Spleen (tissue), 7 donors: ENCODE data around the gene HLA-C.

ENCODE experiments used
- POLR2A ChIP-seq, 3 donors: fragments of 450-650 bp; IDR thresholded peaks; one replicate each; pipeline ENCODE4 v1.5.1; 2017; ENCODE audit warnings: antibody characterized with exemption in 3 of 3, mild to moderate bottlenecking in 1 of 3
- TF ChIP-seq, protein P1 (sequence below), 11 experiments: fragments of 200-600 bp in 7 of 11; fragments of 450-650 bp in 4 of 11; sonication (generic) in 4 of 11; IDR thresholded peaks in 8 of 11; conservative IDR thresholded peaks in 3 of 11; 1 replicate in 7 of 11; 2 replicates in 4 of 11; pipeline versions ENCODE4 v1.4.0 to v1.8.0; 2016 to 2021; ENCODE audit warnings: antibody characterized with exemption in 11 of 11, inconsistent platforms in 4 of 11, mild to moderate bottlenecking in 1 of 11
- donor health status: DM: no; HTN: no; CAD: no; lungs with moderate emphysema.
- donor health status: DM: no; HTN: no; CAD: no.
- donor health status: DM: no; HTN: no; CAD: no.

DNA sequence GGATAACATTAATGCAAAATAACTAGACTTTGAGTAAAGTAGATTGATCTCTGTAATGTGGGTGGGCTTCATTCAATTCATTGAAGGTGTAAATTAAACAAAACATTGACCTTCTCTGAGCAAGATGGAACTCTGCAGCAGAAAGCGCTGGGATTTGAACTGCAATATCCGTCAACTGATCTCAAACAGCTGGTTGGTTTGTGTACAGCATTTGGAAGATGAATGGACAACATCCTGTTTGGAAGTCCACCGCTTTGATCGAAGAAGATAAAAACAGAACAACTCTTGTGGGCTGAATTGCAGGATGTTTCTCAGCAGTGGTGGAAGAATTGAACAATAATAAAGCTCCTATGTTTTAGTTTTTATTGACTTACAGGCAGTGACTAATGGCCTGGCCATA, 20.6 kb downstream of the HLA-C start:
- no peak for TF ChIP-seq POLR2A (IDR thresholded peaks at IDR 0.05)
- TF ChIP-seq, protein P1, sequence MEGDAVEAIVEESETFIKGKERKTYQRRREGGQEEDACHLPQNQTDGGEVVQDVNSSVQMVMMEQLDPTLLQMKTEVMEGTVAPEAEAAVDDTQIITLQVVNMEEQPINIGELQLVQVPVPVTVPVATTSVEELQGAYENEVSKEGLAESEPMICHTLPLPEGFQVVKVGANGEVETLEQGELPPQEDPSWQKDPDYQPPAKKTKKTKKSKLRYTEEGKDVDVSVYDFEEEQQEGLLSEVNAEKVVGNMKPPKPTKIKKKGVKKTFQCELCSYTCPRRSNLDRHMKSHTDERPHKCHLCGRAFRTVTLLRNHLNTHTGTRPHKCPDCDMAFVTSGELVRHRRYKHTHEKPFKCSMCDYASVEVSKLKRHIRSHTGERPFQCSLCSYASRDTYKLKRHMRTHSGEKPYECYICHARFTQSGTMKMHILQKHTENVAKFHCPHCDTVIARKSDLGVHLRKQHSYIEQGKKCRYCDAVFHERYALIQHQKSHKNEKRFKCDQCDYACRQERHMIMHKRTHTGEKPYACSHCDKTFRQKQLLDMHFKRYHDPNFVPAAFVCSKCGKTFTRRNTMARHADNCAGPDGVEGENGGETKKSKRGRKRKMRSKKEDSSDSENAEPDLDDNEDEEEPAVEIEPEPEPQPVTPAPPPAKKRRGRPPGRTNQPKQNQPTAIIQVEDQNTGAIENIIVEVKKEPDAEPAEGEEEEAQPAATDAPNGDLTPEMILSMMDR (IDR thresholded peaks at IDR 0.05 in 8 of 11, conservative IDR thresholded peaks at IDR 0.05 in 3 of 11) = no peak
